SIG-M5 (cell line): ENCODE measurements around the gene MAGEF1.
"Not testable (repeated sequence)": the region's sequence is repeated elsewhere in the genome, so short reads cannot be mapped to it uniquely, and the experiment has no call there.

Source experiments
- DNase-seq: peaks from one replicate; lab custom pipeline; 2025; lab: John Stamatoyannopoulos, UW

MAGEF1 gene

DNA sequence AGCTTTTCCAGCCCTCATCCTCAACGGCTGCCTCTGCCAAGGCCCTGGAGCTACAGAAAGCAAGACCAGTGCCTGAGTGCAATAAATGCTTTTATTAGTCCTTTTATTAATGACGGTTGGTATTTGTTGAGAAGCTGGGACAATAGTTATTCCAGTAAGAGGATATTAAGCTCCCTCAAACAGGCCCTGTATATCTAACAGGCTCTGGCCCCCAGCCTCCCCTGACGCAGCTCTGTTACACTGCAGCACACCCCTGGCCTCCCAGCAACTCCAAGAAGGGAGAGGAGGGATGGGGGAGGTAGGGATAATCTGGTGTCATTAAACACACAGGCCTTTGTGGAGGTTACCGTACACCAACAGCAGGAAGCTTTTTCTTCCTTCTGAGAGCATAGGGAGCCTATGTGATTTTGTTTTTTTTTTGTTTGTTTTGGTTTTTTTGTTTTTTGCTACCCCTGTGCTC is 30.8 kb upstream of the MAGEF1 start:
- DNase-seq, result no peak

DNA sequence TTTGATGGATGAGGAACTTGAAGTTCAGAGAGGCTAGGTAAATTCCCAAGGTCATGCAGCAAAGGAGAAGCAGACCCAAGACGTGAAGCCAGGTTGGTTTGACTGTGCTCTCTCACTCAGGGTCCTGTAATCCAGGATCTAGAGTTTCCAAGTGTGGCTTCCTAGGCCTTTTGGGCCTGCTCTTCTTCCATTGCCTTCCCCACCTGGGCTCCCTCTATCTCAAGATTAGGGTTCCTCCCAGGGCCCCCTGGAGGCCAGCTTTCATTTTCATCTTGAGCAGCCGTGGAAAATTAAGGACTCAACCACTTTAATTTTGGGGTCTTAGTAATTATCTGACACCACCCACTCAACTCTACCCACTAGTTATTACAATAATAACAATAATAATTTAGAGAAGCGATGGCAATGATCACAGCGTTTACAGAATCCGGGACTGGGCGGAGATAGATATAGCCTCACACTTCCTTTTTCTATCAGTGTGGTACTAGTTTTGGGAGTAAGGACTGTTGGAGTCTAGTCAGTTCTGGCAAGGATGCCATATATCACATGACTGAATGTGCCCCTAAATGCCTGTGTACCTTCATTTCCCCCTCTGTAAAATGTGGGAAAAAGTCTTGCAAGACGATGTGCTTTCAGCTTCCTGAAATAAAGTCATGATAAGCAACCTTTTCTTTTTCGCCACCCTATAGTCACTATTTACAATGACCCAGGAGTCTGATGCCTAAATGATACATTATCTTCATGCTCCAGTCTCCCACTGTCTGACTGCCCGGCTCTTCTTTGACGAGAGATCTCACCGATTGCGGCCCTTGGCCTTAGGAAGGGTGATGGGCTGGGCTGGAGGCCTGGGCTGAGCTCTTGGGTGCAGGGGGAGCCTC is 30.2 kb upstream of the MAGEF1 start:
- DNase-seq, result no peak

DNA sequence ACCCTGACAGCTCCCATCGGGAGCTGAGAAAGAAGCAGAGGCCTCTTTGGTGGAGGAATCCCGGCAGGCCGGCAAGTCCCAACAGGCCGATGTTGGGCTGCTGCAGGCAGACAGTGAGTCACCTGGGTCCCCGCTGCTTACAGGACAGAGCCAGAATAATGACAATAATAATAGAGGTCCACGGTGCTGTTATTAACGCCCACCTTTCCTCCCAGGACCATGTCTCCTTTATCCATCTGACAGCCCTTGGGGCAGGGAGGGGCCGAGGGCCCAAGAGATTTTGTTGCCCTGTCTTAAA is 29.3 kb upstream of the MAGEF1 start:
- DNase-seq, result no peak

DNA sequence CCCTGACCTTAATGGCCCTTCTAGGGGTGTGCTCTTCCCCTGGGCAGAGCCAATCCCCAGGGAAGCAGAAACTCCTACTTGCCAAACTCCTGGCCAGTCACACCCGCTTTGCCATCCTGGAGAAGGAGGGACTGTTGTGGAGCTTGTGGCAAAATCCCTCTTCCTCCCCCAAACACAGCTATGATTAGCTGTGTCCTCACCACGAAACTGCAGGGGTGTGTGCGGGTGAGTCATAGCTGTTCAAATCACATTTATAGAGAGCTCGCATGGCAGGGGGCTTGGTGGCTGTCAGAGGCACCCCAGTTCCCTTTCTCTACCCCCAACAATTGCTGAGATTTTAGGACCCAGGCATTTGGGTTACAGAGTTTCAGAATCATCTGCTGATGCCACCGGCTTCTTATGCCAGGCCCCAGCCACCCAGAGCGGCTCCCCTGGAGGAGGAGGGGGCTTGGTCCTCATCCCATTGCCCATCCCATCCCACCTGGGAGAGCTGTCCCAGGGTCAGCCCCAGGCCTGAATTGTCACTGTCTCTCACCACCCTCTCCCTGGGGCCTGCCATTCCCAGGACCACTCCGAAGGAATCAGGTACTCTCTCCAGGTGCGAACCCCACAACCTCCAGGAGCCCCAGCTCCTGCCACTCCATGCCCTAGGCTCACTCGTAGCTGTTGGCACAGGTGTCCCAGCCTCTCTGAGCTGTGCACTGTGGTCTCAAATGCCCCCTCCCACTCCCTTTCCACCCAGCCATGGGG is 28.8 kb upstream of the MAGEF1 start:
- DNase-seq, result no peak

DNA sequence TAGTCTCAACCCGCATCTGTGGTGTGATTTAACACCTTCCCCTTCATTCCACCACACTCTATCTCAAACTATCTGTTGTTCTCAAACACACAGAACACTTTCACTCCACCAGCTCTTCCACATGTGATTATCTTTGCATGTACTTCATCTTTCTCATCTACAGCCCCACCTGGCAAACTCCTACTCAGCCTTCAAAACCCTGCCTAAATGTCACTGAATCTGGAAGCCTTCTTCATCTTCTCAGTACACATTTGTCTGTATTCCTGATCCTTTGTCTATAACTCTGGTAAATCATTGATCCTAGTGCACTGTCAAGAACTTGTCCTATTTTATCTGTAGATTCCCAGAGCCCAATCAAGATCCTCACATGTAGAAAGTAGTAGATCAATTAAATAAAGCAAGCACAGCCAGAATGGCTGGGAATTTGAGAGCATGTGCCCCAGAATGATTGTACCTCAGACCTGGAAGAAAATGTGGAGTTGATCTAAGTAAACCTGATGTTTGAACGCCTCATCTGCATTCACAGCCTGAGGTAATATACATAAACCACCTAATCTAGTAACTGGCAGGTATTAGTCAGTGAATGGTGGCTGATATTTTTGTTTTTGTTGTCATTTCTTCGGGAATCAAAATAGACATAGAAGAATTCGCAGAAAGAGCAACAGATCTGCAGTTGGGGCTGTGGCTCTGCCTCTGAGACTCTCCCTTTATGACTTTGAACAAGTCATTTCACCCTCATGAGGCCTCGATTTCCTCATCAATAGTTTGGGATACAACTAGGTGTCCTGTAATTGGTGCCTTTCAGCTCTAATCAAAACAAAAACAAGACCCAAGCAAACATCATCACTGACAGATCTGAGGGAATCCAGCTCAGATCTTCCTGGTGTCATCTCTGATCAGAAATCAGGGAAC is 28.0 kb upstream of the MAGEF1 start:
- DNase-seq, result no peak

DNA sequence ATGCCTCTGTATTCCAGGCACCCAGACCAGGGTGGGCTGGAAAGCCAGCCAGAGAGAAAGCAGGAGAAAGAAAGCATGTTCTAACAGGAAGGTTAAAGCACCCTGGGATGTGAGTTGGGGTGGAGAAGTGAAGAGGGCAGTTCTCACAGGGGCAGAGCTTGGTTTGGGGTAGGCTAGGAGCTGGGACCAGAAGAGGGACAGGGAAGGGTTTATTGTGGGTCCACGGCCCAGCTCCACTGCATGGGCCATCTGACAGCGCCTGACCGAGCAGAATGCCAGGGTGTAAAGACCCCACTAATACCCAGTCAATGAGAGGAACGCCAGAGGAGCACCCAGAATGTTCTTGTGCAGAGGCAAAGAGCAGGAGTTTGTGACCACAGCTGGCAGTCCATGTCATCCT is 27.1 kb upstream of the MAGEF1 start:
- DNase-seq, result no peak

DNA sequence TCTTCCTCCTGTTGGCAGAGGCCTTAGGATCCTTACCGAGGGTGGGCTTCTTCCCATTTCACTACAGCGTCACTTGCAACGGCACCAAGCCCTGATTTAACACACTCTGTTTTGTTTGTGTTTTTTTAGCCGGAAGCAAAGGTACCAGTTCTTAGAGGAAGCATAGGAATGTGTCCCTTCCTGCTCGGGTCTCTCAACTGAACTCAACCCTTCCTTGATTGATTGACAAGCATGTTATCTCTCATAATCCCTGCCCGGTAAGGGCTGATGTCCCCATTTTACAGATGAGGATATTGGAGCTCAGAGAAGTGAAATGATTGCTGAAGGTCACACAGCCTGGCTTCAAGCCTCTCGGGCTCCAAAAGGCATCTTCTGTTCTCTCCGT is 26.6 kb upstream of the MAGEF1 start:
- no peak for DNase-seq

DNA sequence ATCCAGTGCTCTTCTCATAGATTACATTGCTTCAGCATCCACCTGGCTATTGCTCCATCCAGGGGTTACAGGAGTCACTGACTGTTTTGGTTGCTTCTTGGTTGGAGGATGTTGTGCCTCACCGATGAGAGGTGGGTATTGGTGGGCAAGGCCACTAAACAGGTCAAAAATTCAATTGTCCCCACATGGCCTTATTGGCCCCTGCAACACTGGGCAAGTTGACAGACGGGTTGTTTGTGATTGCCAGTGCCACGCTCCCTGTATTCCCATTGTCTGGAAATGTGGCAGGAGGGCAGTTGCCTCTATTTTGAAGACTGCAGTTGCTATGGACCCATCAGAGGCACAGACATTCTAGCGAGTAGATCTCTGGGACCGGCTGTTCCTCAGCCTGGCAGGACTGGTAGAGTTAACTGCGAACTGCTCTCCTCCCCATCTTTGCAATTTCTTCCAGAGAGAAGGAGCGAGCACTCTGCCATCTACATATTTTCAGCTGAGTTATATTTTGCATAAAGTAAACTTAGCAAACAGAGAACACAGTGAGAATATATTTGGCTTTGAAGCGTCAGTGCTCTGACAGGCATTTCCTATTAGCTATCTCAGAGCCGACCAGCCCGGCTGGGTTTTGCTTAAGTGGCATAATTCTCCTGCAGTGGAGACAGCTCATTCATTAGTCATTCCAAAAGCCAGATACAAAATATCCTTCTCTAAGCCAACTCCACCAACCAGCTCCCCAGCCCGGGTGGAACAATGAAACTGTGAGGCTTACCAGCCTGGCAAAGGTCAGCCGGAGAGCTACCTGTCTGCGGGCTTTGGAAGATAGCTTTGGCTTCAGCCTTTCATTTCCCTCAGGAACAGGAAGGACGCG is 26.0 kb upstream of the MAGEF1 start:
- DNase-seq, result no peak

DNA sequence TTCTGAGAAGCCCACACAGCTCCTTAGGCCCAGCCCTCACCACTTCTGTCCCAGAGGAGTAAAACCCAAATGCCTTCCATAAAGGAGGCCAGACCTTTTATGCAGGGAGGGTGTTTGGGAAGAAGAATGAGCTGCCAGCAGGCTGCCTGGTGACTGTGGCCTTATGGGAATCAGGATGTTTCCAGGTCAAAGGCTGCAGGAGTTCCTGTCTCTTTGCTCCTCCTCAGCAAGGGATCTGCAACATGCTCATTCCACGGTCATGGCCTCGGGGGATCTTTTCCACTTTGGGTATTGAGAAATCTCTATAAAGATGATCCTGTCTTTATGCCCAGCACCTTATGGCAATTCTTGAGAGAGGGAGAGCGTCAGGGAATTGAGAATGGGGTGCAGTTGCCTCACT is 25.2 kb upstream of the MAGEF1 start:
- DNase-seq, result no peak

DNA sequence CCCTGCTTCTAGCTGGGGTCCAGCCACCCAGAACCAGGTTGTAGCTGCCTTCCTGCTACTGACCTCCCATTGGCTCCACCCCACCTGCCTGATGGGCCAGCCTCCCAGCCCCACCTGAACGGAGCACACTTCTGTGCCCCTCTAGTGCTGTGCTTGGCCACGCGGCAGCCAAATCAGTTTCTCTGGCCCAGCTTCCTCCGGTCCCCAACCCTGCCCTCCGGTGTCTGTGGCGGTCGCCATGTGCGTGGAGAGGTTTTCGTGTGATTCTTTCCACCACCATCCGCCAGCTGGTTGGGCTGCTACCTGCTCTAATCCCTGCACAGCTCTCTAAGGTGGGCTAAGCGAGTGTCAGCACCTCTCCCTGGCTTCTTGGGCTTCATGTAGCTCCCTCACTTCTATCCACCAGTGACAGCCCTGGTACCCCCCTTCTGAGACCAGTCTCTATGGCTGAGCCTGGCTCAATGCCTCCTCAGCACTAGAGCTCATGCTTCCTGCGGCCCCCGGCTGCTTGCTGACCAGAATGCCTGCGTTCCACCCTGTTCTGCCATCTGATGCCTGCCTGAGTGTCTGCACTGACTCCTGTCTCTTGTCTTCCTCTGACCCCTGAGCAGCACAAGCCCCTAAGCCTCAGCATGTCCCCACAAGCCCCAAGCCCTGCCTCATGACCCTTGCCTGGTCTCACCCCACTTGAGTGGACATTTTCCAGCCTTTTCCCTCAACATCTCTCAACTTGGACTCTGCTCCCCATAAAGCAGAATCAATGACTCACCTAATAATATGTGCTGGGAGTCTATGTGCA is 23.2 kb upstream of the MAGEF1 start:
- no peak for DNase-seq

DNA sequence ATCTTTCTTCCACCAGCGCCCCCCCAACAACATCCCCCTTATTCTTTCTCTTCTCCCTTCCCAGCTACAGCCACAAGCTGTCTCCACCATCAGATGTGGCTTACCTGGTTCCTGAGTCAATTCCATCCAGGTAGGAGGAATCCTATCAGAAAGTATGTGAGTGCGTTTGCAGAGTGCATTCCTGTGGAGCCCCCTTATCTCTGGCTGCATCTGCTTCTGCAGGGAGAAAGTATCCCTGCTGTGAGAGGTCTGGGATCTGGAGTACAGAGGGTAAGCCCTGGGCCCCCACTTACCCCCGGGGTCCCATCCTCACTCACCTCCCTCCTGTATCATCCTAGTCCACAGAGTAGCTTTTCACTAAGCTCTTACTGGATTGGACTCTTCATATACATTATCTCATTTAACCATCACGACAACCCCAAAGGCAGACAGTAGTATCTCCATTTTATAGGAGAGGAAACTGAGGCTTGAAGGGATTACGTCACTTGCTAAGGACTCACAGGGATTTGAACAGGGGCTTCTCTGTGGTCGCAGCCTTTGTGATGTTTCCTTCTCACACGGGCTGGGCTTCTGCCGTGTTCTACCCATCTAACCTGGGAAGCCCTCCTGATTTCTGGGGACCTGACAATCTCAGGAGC is 22.2 kb upstream of the MAGEF1 start:
- DNase-seq, result no peak

DNA sequence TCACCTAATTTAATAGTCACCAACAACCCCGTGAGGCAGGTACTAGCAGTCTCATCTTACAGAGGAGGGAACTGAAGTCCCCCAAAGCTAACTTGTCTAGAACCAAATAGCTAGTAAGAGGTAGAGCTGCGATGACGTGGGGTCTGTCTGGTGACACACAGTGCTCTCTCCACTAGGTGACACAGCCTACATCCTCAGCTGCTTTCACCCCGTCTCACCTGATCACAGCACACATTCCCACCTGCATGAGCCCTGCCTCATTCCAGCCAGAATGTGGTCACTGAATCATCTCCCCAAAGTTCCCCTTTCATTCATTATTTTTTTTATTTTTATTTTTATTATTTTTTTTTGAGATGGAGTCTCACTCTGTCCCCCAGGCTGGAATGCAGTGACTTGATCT is 21.3 kb upstream of the MAGEF1 start:
- no peak for DNase-seq

DNA sequence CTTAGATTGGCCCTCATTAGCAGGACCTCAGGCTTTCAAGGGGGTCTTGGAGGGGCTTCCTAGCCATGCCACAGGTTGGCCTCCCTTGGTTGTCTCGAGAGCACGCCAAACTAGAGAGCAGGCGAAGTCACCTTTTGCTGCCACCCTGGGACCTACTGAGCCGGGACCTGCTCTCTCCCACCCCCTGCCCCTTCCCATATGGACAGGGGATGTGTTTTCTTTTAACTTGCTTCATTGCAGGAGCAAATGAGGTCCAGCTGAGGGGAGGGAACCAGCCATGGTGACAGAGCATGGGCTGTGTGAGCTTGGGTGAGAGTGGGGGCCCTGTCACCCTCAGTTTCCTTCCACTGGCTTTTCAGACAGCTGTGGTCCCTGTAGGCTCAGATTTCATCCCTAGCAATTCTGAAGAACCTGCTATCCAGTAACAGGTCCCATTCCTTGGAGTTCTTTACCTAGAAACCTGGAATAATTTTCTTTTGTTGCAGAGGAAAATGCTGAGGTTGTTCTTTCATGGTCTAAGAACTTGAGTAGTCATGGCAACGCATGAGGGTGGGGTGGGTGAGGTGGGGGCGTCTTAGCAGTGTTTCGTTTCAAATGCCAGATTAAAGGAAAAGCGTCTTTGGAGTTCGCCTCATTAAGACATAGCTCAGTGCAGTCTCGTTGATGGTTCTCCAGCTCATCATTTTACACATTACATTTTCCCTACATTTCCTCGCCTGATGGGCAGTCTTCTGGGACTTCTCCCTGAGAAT is 20.1 kb upstream of the MAGEF1 start:
- no peak for DNase-seq

DNA sequence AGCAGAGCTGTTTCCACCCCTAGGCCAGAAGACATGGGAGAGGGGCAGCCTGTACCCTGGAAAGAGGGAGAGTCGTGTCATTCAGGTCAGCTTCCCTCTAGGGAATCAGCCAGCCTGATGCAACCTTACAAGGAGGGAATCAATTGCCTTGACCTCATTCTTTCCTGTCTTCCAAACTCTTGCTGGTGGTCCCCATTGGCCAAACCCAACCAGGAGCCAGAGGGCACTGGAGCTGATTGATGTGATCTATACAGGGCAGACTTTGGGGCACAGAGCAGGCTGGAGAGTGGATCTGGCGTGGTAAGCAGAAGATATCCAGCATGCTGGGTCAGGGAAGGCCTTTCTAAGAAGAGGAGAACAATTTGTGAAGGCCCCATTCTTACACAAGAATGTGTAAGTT is 19.1 kb upstream of the MAGEF1 start:
- DNase-seq, result no peak

DNA sequence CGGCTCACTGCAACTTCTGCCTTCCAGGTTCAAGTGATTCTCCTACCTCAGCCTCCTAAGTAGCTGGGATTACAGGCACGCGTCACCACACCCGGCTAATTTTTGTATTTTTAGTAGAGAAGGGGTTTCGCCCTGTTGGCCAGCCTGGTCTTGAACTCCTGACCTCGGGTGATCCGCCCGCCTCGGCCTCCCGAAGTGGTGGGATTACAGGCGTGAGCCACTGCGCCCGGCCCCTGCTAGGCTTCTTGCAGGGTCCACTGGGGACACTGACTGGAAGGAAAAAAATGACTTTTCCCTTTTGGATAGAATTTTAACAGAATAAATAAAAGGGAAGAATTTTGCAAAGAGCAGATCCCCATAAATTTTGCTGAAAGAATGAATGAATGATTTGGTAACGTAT is 17.3 kb upstream of the MAGEF1 start:
- not testable (repeated sequence) for DNase-seq

DNA sequence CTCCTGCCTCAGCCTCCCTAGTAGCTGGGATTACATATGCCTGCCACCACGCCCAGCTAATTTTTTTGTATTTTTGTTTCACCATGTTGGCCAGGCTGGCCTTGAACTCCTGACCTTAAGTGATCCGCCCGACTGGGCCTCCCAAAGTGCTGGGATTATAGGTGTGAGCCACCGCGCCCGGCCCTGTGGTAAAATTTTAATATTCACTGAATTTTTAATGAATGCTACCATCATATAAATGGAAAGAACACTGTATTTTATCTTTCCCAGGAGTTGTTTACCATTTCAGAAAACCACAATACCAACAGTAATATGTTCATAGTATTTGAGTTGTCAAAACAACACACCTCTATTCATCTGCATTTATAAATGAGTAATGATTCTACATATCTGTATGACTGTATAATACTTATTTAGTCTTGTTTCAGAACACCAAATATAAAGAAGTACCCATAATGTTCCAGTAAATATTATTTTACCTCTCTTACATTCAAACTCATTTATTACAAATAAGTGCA is 16.2 kb upstream of the MAGEF1 start:
- DNase-seq, result no peak

DNA sequence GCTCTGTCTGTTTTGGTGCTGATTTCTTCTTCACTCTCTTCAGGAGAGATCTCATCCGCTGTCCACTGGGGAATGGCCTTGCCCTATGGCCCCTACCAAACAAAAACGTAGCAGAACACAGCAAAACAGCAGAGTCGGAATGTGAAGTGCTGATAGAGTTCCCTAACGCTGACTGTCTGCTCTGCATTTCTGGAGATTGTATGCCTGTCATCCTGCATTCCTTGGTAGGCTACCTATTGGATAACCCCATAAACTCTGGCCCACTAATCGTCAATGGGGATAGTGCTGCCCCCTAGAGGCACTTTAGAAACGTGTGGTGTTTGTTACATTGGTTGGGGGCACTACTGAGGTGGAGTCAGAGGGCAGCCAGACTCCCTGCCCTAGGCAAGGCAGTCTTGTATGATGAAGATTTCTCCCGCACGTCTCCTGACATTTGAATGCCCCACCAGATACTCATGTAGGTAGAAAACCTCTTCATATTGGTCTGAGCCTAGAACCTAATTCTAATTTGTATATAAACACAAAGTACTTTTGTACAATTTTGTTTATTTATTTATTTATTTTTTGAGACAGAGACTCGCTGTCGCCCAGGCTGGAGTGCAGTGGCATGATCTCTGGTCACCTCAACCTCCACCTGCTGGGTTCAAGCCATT is 15.6 kb upstream of the MAGEF1 start:
- DNase-seq, result no peak

DNA sequence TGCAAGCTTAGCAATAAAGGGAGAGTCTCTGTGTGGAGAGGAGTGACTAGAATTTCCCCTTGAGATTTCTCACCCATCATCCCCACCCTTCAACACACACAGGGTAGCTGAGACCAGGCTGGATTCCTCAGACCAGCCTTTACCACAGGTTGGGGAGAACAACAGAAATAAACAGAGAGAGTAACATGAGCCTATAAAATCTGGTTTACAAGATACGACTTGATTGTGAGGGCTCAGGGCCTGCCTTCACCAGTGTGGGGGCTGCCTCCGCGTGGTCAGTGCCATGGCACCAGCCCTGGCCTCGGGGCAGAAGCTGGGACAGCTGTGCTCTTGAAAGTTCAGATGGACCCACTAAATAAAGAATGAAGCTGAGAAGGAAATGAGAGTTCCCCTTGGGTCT is 14.6 kb upstream of the MAGEF1 start:
- DNase-seq, result no peak
